ENCODE measurements around the gene TREML2. TPM values are rescaled to one million over a fixed set of nuclear protein-coding genes. Genes with fewer than 3 reads are reported as not detected.
"Not testable (repeated sequence)": the region's sequence is repeated elsewhere in the genome, so short reads cannot be mapped to it uniquely, and the experiment has no call there.

The TREML2 gene, protein sequence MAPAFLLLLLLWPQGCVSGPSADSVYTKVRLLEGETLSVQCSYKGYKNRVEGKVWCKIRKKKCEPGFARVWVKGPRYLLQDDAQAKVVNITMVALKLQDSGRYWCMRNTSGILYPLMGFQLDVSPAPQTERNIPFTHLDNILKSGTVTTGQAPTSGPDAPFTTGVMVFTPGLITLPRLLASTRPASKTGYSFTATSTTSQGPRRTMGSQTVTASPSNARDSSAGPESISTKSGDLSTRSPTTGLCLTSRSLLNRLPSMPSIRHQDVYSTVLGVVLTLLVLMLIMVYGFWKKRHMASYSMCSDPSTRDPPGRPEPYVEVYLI
- under 1 TPM in 3 of 9 donors, not detected in 6; 0.06 to 0.19 (median 0.18) TPM for total RNA-seq
- polyA plus RNA-seq, result not detected
- long read RNA-seq, donor 1, result 0 reads
- long read RNA-seq, donor 2, result 0 reads
- long read RNA-seq, donor 3, result 0 reads
- long read RNA-seq, donor 4, result 0 reads
- long read RNA-seq, donor 5, result 0 reads
- long read RNA-seq, donor 6, result 0 reads
- long read RNA-seq, donor 7, result 0 reads
- long read RNA-seq, donor 8, result 0 reads
- long read RNA-seq, donor 9, result 0 reads
- long read RNA-seq, donor 10, result 0 reads

DNA sequence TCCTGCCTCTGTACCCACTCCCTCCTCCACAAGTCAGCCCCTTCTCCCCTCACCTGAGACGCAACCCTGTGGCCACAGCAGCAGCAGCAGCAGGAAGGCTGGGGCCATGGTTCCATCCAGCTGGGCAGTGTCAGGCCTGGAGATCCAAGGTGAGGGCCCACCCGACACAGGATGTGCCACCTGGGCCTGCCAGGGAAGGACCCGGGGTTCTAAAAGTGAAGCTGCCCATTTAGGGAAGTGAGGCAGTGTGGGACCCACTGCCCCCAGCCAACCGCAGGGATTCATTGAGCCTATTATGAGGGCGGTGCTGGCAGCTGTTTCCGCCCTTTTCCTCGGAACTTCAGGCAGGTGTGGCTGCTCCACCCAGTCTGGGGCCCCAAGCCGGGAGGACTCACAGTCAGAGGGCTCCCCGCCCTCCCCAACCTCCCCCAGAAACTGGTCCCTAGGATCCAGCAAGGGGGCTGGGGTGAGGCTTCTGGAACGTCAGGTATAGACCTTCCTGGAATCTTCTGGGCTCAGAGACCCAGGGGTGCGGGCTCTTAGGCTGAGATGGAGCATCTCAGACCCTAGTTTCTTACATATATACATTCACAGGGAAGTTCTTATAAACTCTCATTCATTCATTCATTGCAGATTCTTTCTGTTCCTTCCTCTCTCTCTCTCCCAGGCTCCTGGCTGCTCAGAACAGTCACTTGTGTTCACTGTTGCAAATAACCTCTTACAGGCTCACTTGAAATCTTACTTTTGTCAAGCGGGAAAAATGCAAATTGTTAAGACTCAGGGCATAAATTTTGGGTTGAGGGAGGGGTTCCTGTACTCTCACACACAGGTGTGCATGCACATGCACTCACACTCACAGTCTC is at the start of gene TREML2:
Gene TREML2 (minus strand): TSS at position 249 of the 863 bp plus-strand sequence. CDS start 141 bp downstream, at position 108.
- peak within 1 kb of the TSS in 1 of 5 donors; percentile 3 for H3K27ac ChIP-seq
- 70 to 89% (median 73%) methylated on average over 2 to 12 of the region's 12 CpGs for WGBS, 4 donors
- H3K27me3 ChIP-seq, result peaks cover 6% of the 10 kb centered on the region
- no peak for DNase-seq
- H3K4me1 ChIP-seq (replicated peaks in 1 of 2), result no peaks in the 10 kb centered on the region
- no peaks in the 10 kb centered on the region for H3K36me3 ChIP-seq (replicated peaks in 1 of 2)
- no peaks in the 10 kb centered on the region for H3K9me3 ChIP-seq (replicated peaks in 1 of 3)
- intact Hi-C loops (cut with DNase I), result no loop called here
- TF ChIP-seq, protein P1, sequence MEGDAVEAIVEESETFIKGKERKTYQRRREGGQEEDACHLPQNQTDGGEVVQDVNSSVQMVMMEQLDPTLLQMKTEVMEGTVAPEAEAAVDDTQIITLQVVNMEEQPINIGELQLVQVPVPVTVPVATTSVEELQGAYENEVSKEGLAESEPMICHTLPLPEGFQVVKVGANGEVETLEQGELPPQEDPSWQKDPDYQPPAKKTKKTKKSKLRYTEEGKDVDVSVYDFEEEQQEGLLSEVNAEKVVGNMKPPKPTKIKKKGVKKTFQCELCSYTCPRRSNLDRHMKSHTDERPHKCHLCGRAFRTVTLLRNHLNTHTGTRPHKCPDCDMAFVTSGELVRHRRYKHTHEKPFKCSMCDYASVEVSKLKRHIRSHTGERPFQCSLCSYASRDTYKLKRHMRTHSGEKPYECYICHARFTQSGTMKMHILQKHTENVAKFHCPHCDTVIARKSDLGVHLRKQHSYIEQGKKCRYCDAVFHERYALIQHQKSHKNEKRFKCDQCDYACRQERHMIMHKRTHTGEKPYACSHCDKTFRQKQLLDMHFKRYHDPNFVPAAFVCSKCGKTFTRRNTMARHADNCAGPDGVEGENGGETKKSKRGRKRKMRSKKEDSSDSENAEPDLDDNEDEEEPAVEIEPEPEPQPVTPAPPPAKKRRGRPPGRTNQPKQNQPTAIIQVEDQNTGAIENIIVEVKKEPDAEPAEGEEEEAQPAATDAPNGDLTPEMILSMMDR (IDR thresholded peaks at IDR 0.05), result no peak
- TF ChIP-seq POLR2A (IDR thresholded peaks at IDR 0.05), result no peak
- H3K4me3 ChIP-seq, result no peak within 1 kb of the TSS

DNA sequence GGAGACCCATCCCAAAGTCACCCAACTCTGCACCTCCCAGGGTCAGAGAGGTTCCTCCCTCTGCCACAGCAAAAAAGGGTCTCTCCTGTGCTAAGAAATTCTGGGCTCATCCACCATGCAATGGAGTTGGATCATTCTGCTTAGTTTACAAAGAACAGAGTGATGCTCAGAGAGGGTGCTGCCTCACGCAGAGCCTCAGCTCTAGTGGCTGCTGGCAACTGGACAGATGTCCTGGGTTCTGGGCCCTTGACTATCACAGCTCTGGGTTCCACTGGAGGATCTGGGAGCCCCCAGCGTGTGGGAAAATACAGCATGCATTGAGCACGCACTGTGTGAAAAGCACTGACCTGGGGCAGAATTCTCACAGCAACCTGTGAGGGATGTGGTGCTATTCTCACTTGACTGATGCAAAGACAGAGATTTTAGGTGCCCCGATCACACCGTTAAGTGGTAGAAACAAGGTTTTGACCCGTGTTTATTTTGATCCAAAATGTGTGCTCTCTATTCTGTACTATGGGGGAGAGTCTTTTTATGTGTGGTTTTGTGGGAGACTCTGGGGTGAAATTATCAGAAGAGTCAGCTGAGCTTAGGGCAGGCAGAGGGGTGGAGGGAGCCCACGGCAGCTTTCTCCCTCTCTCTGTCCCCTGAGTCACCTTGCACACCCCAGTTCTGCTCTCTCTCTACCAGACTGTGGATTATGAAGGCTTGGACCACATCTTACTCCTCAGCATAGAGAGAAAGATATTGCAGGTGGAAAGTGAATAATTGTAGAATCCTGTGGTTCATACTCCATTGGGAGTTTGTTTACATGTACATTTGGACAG is 47.1 kb upstream of the TREML2 start:
- TF ChIP-seq, protein P1 (IDR thresholded peaks at IDR 0.05), result no peak
- no peak for TF ChIP-seq POLR2A (IDR thresholded peaks at IDR 0.05)
- WGBS, 4 donors, result 80 to 83% (median 81%) methylated on average over 7 of the region's 7 CpGs
- H3K4me1 ChIP-seq (replicated peaks in 1 of 2), result no peaks in the 10 kb centered on the region
- H3K27ac ChIP-seq, result no peak overlapping the region
- H3K36me3 ChIP-seq (replicated peaks in 1 of 2), result no peaks in the 10 kb centered on the region
- H3K4me3 ChIP-seq, result no peak overlapping the region
- DNase-seq, result no peak
- intact Hi-C loops (cut with DNase I), result no loop called here
- H3K27me3 ChIP-seq, result peaks cover 2% of the 10 kb centered on the region
- H3K9me3 ChIP-seq (replicated peaks in 1 of 3), result no peaks in the 10 kb centered on the region

DNA sequence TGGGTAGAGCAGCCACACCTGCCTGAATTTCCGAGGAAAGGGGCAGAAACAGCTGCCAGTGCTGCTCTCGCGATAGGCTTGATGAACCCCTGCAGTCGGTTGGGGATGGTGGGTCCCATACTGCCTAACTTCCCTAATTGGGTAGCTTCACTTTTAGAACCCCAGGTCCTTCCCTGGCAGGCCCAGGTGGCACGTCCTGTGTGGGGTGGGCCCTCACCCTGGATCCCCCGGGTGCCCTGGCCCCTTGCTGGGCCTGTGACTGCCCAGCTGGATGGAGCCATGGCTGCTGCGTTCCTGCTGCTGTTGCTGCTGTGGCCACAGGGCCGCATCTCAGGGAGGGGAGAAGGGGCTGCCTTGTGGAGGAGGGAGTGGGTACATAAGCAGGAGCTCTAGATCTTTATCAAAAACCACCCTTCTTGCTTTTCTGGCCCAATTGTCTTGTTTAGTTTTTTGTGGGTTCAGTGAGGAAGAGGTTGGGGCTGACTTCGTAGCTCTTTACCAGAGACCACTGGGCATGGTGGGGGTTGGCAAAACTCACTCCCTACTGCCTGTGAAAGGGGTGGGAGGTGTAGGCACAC is 46.4 kb upstream of the TREML2 start:
- Histone ChIP-seq H3K9me3 (replicated peaks in 1 of 3) (no peaks in the 10 kb centered on the region), H3K27ac (no peak overlapping the region), H3K36me3 (replicated peaks in 1 of 2) (no peaks in the 10 kb centered on the region), H3K27me3 (peaks cover 2% of the 10 kb centered on the region), H3K4me1 (replicated peaks in 1 of 2) (no peaks in the 10 kb centered on the region), H3K4me3 (no peak overlapping the region)
- intact Hi-C loops (cut with DNase I), result no loop called here
- TF ChIP-seq POLR2A (IDR thresholded peaks at IDR 0.05), result no peak
- TF ChIP-seq, protein P1 (IDR thresholded peaks at IDR 0.05), result no peak
- DNase-seq, result no peak
- 74 to 100% (median 86%) methylated on average over 2 to 9 of the region's 9 CpGs for WGBS, 4 donors

DNA sequence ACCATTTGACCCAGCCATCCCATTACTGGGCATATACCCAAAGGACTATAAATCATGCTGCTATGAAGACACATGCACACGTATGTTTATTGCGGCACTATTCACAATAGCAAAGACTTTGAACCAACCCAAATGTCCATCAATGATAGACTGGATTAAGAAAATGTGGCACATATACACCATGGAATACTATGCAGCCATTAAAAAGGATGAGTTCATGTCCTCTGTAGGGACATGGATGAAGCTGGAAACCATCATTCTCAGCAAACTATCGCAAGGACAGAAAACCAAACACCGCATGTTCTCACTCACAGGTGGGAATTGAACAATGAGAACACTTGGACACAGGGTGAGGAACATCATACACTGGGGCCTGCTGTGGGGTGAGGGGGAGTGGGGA is 45.6 kb upstream of the TREML2 start:
- H3K4me1 ChIP-seq (replicated peaks in 1 of 2); H3K36me3 ChIP-seq (replicated peaks in 1 of 2); intact Hi-C loops (cut with DNase I); H3K27me3 ChIP-seq; H3K4me3 ChIP-seq; H3K9me3 ChIP-seq (replicated peaks in 1 of 3); DNase-seq; H3K27ac ChIP-seq: not testable (repeated sequence)
- WGBS, 4 donors, result 88 to 95% (median 93%) methylated on average over 3 to 4 of the region's 4 CpGs

Measured in adrenal gland (tissue), 19 donors.